ENCODE results near the gene PEF1.

Gene PEF1

DNA sequence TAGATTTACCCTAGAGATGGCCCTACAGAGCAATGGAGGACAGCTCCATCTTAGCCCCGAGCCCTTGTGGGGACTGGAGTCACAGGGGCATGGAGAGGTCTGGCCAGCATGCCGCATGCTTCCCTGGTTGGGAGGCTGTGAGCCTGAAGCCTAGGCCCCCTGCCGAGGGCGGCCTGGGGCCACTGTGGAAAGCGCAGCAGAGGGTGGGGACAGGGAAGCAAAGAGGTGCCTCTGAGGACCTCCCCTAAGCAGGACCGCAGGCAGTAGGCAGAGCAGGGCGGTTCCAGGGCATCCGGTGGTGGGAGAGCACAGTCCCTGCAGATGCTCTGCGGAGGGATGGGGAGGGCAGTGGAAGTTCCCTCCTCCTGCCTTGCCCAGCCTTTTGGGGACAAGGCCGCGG lies 26.5 kb upstream of the PEF1 start:
- DNase-seq (ENCODE audit: low spot score) = no peak

GRCh38 chr1:31670593-31670964 lies 25.9 kb upstream of the PEF1 start:
- no peak for DNase-seq (ENCODE audit: low spot score)

- no peak for DNase-seq (ENCODE audit: low spot score)
Observed at GRCh38 chr1:31669786-31670592, 25.3 kb upstream of the PEF1 start.

GRCh38 chr1:31669433-31669785 lies 24.7 kb upstream of the PEF1 start:
- DNase-seq (ENCODE audit: low spot score) = no peak

GRCh38 chr1:31668303-31668883 lies 23.7 kb upstream of the PEF1 start:
- no peak for DNase-seq (ENCODE audit: low spot score)

GRCh38 chr1:31667065-31667785 lies 22.5 kb upstream of the PEF1 start:
- DNase-seq (ENCODE audit: low spot score) = no peak

GRCh38 chr1:31666263-31666963 lies 21.7 kb upstream of the PEF1 start:
- no peak for DNase-seq (ENCODE audit: low spot score)

DNA sequence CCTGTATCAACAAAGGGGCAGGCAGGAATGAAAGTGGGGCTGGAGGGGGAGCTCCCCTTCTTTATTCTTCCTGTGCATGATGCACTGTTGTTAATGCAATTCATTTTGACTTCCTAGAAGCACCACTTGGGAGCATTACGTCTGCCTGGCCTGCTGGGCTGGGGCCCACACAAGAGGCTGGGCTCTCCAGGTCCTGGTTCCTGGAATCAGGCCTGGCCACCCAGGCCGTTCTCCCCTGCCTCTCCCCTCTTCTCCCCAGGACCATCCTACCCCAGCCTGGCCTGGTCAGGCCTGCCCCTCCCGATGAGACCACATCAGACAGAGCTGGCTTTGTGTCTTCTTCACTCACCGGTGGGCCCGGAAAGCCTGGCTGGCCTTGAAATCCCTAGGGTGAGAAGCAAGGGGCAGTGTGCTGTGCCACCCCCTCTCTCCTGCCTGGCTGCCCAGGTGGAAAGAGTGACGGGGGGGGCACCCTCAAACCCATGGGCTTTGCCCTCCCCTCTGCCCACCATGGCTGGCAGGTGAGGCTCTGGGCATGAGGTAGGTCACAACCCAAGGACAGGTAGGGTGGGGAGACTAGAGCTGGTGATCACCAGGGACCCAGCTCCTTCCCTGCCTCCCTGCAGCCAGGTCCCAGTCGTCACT lies 20.7 kb upstream of the PEF1 start:
- no peak for DNase-seq (ENCODE audit: low spot score)

DNA sequence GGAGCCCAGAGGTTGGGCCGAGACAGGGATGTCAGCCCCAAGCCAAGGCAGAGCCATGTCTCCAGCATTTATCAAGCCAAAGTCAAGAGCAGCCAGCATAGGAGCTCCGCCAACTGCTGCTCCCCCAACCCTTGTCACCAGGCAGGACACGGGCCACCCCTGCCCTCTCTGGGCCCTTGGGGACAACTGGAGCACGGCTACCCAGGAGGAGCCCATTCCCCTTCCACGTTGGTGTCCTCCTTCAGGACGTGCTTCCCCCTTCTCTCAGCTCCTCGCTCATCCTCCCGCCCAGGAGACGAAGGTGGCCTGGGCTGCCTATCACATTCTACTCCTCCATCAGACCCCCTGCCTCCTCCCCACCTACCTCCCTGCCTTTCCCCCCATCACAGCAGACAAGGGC lies 19.9 kb upstream of the PEF1 start:
- no peak for DNase-seq (ENCODE audit: low spot score)

- peak; percentile 19 for DNase-seq (ENCODE audit: low spot score)
Observed at GRCh38 chr1:31663622-31664452, 19.2 kb upstream of the PEF1 start.

GRCh38 chr1:31662463-31662862 lies 17.8 kb upstream of the PEF1 start:
- DNase-seq (ENCODE audit: low spot score) = no peak

GRCh38 chr1:31661856-31662255 lies 17.2 kb upstream of the PEF1 start:
- no peak for DNase-seq (ENCODE audit: low spot score)

- DNase-seq (ENCODE audit: low spot score) = no peak
Observed at GRCh38 chr1:31660871-31661455, 16.3 kb upstream of the PEF1 start.

GRCh38 chr1:31659889-31660288 lies 15.2 kb upstream of the PEF1 start:
- no peak for DNase-seq (ENCODE audit: low spot score)

GRCh38 chr1:31658721-31659120 lies 14.0 kb upstream of the PEF1 start:
- DNase-seq (ENCODE audit: low spot score) = no peak

DNA sequence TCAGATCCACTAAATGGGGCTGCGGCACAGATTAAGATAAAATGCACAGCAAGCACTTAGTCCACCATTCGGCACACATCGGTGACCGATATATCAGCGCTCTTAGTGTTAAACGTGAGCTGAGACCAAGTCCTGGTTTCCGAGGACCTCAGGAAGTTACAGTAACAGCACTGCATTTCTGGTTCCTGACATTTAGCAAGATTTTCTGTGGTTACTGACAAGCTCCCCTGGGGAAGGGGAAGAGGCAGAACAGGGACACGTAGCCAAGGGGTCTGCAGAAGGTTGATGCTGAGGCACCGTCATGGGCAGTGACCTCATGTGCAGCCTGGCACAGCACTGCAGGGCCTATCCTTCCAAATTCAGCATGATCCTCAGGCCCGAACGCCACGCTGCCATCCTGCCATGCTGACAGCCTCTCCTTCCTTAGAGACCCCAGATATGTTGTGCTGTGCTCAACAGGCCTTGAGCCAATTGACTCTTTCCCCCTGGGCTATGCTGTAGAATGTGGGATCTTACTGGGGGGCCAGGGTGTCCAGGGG lies 13.4 kb upstream of the PEF1 start:
- no peak for DNase-seq (ENCODE audit: low spot score)

DNA sequence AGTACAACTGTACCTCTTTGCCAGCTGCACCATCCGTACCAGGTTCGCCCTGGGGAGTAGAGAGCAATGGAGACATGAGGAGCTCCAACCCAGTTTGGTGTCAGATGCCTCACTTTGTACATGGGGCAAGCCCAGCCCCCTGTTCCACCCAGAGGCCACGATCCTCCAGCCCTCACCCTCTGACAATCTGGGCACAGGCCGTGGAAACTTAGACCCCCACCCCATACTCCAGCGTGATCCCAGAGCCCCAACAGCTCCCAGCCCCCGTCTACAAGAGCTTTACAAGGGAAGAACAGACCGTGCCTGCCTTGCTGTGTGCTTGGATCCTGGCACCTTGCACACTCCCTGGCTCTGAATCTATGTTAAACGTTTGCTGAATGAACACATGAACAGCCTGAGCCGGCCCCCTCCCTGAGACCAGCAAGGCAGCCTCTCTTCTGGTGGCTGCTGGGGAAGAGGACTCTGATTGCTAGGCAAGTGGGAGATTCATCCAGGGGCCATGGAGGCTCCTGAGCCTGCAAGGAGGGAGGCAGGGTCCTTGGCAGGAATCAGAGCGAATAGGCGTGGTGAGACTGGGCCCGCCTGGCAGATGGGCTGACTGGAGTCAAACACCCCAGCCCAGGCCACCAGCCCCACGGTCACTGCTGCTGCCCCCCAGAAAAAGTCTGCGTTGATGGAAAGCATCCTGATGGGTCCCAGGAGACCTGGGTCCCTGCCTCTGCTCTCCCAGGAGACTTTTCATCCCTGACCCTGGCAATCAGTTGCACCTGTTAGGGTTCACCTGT lies 12.5 kb upstream of the PEF1 start:
- DNase-seq (ENCODE audit: low spot score) = no peak

DNA sequence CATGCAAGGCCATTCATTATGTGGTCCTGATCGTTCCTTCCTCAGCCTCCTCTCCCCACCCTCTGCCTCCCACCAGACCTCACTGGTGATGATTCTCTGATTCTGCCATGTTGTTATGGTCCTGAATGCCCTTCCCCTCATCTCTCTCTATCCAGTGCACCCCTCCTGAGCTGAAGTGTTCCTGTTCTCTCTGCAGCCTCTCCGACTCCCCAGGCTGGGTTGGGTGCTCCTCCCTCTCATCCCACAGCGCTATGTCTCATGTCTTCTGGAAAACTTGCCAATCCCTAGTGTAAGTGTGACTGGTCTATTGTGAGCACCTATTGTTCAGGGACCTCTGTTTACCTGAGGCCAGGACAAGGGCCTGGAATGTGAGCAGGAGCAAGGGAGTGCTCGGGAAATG lies 11.1 kb upstream of the PEF1 start:
- DNase-seq (ENCODE audit: low spot score) = no peak

- no peak for DNase-seq (ENCODE audit: low spot score)
Observed at GRCh38 chr1:31655104-31655503, 10.4 kb upstream of the PEF1 start.

GRCh38 chr1:31654474-31654776 lies 9.7 kb upstream of the PEF1 start:
- no peak for DNase-seq (ENCODE audit: low spot score)

Data from RKO (cell line).